Measurements from ENCODE around the gene KITLG.
"Not testable (repeated sequence)": the region's sequence is repeated elsewhere in the genome, so short reads cannot be mapped to it uniquely, and the experiment has no call there.

The KITLG gene

GRCh38 chr12:88576866-88577265 lies 3.4 kb downstream of the KITLG start:
- no peak for DNase-seq (ENCODE audit: low read depth)

GRCh38 chr12:88575361-88575970 lies 4.8 kb downstream of the KITLG start:
- DNase-seq (ENCODE audit: low read depth): no peak

- DNase-seq (ENCODE audit: low read depth): no peak
These were observed 6.0 kb downstream of the KITLG start for GRCh38 chr12:88574278-88574677.

GRCh38 chr12:88573583-88573982 lies 6.7 kb downstream of the KITLG start:
- no peak for DNase-seq (ENCODE audit: low read depth)

- no peak for DNase-seq (ENCODE audit: low read depth)
These were observed 7.3 kb downstream of the KITLG start for GRCh38 chr12:88572781-88573549.

- no peak for DNase-seq (ENCODE audit: low read depth)
These were observed 8.7 kb downstream of the KITLG start for GRCh38 chr12:88571543-88571942.

GRCh38 chr12:88570103-88570502 lies 10.2 kb downstream of the KITLG start:
- no peak for DNase-seq (ENCODE audit: low read depth)

- DNase-seq (ENCODE audit: low read depth): no peak
These were observed 13.8 kb downstream of the KITLG start for GRCh38 chr12:88566430-88566829.

GRCh38 chr12:88562846-88563582 lies 17.3 kb downstream of the KITLG start:
- DNase-seq (ENCODE audit: low read depth): no peak

GRCh38 chr12:88562151-88562550 lies 18.1 kb downstream of the KITLG start:
- DNase-seq (ENCODE audit: low read depth): no peak

- no peak for DNase-seq (ENCODE audit: low read depth)
These were observed 20.5 kb downstream of the KITLG start for GRCh38 chr12:88559772-88560171.

- DNase-seq (ENCODE audit: low read depth): no peak
These were observed 21.1 kb downstream of the KITLG start for GRCh38 chr12:88559199-88559598.

- no peak for DNase-seq (ENCODE audit: low read depth)
These were observed 21.9 kb downstream of the KITLG start for GRCh38 chr12:88558340-88558867.

GRCh38 chr12:88556213-88556774 lies 24.0 kb downstream of the KITLG start:
- DNase-seq (ENCODE audit: low read depth): no peak

- no peak for DNase-seq (ENCODE audit: low read depth)
These were observed 26.2 kb downstream of the KITLG start for GRCh38 chr12:88553941-88554658.

GRCh38 chr12:88552610-88553079 lies 27.6 kb downstream of the KITLG start:
- no peak for DNase-seq (ENCODE audit: low read depth)

- DNase-seq (ENCODE audit: low read depth): no peak
These were observed 30.3 kb downstream of the KITLG start for GRCh38 chr12:88549929-88550328.

- not testable (repeated sequence) for DNase-seq (ENCODE audit: low read depth)
These were observed 32.3 kb downstream of the KITLG start for GRCh38 chr12:88547949-88548348.

GRCh38 chr12:88546853-88547252 lies 33.4 kb downstream of the KITLG start:
- DNase-seq (ENCODE audit: low read depth): no peak

- DNase-seq (ENCODE audit: low read depth): no peak
These were observed 34.0 kb downstream of the KITLG start for GRCh38 chr12:88546226-88546625.
